HG02885 (cell line): ENCODE results near the gene VAV2.
"Not testable (repeated sequence)": the region's sequence is repeated elsewhere in the genome, so short reads cannot be mapped to it uniquely, and the experiment has no call there.

Experiments used
- ATAC-seq: cut with Tn5 transposase; IDR thresholded peaks from one replicate; pipeline ENCODE4 v1.9.1; 2021; ENCODE audit warnings: mild to moderate bottlenecking; ENCODE audit not compliant: unreplicated experiment, poor library complexity

Gene VAV2

DNA sequence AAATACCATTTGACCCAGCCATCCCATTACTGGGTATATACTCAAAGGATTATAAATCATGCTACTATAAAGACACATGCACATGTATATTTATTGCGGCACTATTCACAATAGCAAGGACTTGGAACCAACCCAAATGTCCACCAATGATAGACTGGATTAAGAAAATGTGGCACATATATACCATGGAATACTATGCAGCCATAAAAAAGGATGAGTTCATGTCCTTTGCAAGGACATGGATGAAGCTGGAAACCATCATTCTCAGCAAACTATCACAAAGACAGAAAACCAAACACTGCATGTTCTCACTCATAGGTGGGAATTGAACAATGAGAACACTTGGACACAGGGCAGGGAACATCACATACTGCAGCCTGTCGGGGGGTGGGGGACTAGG is 68.5 kb downstream of the VAV2 start:
- ATAC-seq, result not testable (repeated sequence)

DNA sequence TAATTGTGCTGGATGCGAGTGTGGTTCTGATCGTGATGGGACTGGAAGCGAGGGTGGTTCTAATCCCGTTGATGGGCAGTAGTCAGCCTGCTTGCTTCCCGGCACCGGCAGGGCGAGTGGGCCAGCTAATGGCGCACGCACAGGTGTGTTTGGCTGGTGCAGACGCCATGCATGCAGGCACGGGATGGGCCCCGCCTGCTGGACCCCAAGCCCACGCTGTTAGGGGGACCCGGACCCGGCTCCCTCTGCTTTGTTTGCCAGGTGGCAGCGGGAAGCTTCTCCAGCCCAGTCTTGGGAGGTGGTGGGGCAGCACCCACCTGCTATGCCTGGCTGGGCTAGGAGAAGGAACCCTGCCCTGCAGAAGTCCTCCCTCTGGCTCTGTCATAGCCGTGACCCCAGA is 70.3 kb downstream of the VAV2 start:
- ATAC-seq, result no peak

DNA sequence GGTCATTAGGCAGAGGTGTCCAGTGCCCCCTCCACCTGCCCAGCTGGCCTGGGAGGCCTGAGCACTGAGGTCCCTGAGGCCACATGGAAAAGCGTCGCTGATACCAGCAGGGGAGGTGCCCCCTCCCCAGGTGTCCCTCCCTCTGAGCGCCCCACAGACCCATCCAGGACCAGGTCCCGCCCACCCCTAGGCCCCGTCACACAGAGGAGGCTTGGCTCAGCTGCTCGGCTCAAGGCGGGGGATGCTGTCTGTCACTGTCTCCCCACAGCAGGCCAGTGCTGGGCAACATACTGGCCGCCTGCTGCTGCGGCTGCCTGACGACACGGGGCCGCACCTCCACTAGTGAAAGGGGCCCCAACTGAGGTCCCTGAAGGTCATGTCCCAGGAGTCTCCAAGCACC is 71.7 kb downstream of the VAV2 start:
- no peak for ATAC-seq

DNA sequence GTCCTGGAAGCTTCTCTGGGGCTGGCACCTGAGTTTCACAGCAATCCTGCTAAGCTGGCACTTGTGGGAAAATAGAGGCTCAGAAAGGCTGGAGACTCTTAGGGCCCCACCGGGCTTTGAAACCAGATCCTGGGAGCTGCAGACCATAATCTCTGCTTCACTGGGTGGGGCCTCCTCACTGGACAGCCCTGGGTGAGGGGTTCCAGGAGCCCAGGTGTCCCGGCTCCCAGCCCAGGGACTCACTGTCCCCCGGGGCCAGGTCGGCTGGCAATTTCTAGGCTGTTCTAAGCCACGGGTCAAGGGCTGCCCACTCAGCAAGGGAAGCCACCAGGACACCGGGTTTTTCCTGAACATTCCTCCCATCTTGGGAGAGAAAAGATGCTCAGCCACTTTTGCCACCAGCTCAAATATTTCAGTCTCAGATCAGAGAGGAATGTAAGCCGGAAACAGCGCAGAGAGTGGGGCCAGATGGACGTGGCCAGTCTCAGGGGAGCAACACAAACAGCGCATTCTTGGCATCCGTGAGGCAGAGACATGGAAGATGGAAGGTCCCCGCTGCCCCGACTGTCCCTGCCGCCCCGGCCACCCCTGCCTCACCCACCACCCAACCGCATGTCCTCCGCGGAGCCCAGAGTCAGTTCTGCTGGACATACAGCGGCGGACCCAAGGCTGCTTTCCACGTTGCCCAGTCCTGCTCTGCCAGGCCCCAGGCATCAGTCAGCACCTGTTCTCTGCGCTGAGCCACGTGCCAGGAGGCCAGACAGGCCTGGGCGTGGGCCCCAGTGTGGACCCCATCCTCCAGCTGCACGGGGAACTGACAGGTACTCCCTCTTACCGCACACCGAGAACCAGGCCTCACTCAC is 72.6 kb downstream of the VAV2 start:
- ATAC-seq, result no peak

DNA sequence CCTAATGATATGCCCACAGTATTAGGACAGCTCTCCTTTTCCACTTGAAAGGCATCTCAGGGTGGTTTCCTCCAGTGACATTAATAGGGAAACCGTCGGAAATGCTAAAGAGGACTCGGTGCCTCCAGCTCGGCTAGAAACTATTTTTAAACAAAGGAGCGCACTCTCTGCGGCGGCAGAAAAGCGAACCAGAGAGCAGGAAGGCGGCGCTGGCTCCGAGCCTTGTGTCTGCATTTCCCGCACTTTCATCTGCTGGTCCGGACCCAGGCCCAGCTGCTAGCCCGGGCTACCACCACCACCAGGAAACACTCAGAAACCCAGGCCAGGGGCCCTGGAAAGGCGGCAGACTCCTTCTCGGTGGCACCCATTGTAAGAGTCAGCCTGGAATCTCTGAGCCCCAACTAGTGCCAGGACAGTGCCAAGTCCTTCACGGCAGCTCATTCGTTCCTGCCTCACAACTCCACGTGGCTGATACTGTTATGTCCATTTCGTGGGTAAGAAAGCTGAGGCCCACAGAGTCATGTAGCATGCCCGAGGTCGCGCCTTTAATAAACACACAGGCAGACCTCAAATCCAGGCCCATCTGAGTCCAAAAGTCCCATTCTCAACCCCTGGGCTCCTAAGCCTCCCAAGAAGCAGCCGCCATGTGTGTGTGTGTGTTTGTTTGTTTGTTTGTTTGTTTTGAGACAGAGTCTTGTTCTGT is 73.9 kb downstream of the VAV2 start:
- no peak for ATAC-seq

DNA sequence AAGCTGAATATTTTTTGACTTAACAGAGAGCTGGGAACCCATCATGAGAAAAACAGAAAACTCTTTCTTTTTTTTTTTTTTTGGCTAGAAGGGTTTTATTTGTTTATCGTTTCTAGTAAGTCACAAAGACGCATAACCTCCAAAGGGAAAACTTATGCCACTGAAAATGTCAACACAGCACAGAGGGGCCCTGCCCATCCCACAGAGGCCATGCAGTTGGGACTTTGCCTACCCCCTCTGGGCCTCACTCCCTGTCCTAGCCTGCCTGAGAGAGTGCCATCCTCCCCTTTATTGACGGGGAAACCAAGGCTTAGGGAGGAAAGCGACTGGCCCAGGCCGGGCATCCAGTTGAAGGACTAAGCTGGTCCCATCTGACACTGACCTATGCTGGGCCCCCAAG is 74.7 kb downstream of the VAV2 start:
- no peak for ATAC-seq

DNA sequence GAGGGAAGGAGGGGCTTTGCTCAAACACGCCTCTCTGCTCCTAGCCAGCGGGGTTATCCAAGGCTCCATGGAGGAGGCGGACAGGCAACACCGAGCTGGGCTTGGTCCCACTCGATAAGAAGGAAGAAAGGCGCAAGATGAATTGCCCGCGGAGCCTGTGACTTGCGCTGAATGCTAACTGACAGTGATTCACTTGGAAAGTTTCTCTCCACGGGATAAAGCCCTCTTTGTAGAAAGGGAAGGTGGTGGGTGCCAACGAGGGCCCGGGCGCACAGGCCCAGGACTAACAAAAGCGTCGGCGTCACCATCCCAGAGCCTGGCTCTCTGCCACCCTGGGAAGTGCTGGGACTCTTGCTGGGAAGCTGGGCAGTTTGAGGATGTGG is 76.0 kb downstream of the VAV2 start:
- no peak for ATAC-seq

DNA sequence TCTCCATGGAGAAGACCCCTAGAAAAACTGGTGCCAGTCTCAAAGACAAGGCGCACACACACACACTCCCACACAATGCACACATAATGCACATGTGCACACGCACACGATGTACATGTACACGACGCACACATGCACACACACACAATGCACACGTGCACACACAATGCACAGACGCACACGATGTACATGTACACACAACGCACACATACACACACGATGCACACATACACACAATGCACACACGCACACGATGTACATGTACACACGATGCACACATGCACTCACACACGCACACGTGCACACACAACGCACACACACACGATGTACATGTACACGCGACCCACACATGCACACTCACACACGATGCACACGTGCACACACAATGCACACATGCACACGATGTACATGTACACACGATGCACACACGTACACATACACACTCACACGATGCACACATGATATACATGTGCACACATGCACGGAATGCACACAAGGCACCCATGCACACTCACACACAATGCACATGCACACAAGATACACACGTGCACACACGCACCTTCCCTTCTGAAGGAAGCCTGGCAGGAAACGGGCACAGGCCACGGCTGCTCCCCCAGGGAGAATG is 76.5 kb downstream of the VAV2 start:
- no peak for ATAC-seq

DNA sequence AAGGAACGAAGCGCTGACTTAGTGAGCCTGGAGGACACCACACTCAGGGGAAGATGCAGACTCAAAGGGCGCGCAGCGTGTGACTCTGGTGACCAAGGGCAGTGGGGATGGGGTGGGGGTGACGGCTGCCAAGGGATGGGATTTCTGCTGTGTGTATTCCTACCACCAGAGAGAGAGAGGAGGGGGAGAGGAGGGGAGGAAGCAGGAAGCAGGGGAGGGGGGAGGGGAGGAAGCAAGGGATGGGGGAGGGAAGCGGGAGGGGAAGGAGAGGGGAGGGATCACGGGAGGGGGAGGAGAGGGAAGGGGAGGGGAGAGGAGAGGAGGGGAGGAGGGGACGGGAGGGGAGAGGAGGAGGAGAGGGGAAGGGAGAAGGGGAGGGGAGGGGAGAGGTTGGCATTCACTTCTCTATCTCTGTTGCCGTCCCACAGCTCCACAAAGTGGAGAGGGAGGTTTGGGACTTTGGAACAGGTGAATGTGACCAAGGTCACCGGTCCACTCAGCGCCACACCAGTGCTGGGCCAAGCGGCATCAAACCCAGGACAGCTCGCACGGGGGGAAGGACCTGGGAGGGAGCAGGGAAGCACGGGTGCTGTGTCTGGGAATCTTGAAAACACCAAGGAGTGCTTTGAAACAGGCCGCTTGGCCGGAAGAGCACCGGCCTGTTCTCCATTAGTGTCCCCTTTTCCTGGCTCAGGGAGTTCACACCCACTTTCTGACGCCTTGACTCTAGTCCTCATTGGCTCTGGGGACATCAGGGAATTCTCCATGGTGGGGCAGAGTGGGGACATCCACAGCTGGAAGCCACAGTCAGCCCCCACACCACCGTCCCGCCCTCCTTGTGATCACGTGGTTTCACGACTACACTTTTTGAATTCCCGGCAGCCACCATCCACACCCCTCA is 77.4 kb downstream of the VAV2 start:
- no peak for ATAC-seq

DNA sequence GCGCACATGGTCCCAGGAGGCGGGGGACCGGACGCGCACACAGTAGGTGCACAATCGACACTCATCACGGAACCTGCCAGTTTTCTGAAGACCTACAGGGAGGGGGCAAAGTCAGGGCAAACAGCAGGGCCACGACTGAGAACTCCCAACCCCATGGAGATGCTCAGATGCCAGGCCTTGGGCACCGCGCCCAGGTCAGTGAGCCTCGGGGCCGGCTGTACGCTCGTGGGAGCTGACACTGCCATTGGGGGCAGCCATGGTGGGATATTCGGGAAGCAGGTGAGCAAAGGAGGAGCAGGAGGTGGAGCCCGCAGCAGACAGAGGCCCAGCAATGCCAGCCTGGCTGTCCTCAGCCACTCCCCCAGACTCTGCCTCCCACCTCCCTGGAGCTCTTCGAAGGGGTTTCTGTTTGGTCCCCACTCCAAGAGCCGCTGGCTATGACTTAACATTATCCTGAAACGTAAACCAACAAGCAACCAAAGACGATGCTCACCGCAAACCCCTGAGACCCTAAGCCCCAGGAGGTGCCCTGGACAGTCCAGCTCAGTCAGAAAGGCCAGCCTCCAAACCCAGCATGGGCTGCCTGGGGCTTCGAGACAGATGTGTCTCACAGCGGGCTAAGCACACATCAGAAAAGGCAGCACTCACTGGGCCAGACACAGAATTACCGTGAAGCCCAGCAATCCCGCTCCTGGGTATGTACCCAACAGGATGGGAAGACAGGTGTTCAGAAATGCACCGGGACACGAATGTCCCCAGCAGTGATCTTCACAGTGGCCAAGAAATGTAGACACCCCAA is 78.4 kb downstream of the VAV2 start:
- ATAC-seq, result no peak

DNA sequence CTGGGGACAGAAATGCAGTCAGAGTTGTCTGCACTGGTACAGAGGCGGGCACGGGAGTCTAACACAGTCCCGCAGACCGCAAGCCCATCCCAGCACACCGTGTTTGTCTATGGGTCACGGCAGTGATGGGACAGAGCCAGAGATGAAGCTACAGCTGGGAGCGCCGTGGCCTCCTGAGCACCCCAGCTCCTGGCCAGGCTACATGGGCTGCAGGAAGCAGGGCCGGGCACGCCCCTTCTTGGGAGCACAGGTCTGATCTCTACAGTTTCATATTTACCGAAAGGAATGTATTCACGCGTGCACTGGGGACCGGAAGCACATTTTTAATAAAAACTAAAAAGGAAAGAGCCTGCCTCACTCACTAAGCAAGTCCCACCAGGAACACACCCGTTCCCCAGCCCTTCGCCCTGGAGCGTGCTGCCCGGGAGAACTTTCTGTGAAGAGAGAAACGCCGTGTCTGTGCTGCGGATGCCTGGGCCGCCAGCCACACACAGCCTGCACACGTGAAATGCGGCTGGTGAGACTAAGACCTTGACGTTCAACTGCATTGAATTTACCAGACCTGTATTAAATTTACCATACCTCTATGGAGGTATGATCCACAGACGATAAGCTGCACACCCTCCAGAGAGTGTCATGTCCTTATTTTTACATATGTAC is 81.1 kb downstream of the VAV2 start:
- no peak for ATAC-seq

DNA sequence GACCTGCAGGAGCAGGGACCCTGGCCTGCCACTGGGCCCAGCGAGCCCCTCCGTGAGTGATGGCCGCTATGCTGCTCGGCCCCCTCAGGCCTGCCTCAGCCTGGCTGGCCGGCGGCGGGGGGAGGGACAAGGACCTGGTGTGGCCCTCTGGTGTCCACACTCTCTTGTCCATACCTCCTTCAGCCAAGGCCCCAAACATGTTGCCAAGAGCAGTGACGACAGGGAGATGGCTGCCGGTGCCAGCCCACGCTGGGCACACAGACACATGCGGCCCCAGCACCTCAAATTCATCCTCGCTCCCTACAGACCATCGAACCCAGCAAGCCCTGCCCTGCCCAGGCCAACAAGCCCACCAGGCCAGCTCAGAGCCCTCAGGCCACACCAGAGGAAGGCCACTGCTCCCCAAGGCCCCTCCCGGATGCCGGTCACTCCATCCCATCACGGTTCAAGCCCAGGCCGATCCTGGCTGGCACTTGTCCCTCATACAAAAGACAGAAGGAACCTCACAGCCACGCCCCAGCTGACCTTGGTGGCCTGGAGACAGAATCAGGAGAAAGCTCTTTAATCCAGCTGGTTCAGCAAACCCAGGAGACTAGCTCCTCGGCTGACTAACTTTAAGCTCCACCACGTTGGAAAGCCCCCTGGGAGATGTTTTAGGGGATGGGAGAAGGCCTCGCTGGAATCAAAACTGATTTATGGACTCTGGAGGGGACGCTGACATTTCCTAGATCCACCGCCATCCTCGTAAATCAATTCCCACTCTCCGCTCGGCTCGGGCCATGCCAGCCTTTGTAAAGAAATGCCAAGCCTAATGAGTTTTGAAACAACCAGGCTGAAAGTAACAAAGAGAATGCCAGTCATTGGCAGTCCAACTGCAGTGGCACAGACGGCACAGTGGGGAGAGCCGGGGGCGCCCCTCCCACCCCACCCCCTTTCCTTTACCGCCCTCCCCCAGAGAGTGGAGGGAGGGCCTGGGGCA is 84.9 kb downstream of the VAV2 start:
- no peak for ATAC-seq

DNA sequence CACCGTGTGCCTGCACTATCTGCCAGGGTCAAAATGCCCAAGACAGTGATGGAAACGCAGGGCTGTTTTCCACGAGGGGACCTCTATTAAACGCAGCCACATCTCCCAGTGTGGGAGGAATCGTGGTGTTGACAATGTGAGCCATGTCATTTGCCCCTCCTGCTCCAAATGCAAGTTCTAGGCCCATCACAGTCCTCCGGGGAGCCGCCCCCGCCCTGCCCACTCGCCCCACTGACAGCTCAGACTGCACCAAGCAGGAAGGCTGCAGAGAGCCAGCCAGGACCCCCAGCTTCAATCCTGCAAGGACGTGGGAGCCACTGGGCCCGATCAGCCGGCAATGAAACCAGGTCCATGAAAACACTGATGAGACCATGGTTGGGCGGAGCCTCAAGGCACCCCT is 85.9 kb downstream of the VAV2 start:
- no peak for ATAC-seq

DNA sequence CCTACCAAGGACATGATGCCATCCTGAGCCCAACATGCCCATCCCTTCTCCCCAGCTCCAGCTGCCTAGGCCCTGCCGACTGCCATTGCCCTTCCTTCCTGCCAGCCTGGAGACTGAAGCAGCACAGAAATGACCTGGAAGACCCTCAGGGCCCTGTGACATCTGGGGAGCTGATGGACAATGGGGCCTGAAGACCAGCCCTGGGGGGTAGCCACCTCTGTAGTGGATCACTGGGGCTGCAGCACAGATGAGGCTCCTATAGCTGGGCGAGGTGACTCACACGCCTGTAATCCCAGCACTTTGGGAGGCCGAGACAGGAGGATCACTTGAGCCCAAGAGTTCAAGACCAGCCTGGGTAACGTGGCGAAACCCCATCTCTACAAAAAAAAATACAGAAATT is 86.6 kb downstream of the VAV2 start:
- ATAC-seq, result no peak

DNA sequence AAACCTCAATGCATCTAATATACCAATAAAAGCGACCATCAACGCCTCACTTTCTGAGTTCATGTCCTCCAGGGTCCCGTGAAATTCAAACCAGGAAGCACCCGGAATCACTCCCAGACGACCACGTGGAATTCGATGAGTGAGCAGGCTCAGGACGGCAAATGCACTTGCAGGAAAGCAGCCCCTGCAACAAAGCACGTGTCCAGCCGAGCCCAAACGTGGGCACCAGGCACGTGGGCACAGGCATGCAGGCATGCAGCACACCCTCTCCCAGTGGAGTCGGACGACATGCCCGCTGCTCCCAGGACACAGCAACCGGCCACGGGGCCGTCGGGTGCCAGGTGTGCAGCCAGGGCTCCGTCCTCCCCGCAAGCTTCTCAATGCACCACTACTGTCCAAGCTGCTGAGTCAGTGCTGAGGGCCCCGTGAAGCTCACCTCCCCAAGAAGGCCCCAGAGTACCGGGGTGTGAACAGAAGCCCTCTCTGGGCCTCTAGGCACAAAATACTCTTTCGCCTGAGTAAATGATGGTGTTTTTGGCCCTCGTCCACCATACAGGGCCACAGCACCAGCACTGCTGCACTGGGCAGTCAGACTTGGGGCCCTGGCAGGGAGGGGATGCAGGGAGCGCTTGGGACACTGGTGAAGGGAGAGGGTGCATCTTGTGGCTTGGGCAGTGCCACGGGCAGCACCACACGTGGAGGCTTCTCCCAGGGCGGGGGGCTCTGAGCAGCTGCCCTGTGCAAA is 87.6 kb downstream of the VAV2 start:
- no peak for ATAC-seq

DNA sequence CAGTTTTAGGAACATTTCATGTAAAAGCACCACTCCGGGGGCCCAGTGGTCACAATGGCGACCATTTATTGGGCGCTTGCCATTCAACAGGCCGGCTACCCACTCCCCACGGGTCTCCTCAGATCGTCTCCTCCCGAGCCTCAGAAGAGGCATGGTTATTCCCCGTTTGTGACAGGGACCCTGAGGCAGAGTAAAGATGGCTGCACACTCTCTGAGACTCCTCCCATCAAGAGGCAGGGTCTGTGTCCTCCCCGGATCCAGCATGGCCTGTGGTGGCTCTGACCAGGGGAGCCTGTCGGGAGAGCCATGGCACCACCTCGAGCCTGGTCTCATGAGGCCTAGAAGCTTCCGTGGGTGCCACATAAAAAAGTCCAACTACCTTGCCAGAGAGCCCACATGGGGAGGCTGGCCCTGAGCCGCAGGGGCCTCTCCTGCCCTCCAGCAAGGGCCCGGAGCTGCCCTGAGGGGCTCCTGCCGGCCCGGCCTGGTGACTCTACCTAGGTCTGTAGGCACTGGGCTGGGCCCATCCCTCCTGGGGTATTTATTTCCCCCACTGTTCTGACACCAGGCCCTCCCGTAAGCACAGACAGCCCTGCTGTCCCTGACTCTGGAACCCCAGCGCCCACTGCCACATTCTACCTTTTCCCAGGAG is 90.8 kb downstream of the VAV2 start:
- ATAC-seq, result no peak

DNA sequence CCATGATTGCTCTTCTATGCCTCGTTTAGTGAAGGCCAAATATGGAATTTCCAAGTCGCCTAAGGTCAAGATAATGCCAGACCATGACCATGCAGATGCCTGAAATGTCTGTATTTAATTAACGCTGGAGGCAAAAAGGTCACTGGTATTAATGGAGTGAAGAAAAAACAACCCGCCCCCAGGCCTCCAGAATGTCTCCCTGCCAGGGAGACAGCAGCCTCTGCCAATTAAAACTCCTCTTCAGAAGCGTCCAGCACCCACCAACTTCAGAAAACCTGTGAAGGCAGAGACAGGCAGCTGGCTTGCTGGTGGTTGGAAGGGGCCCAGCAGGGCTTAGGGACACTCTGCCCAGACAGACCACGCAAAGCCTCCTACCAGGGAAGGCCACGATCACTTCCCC is 94.4 kb downstream of the VAV2 start:
- no peak for ATAC-seq
